K562 (cell line): Measurements from ENCODE around the gene GPR68. TPM values are rescaled to one million over a fixed set of nuclear protein-coding genes. Genes with fewer than 3 reads are reported as not detected.

Source experiments
- ATAC-seq: fragments of 200-7000 bp; cut with Tn5 transposase; 3 replicates; pipeline ENCODE4 v1.9.1; 2020; ENCODE audit warnings: moderate library complexity
- BruUV-seq: library from RNA; stranded (reverse); fragments of 400-500 nt; replicated peaks from 2 replicates; lab custom pipeline; 2021; lab: Mats Ljungman, UMichigan
- CTCF ChIA-PET: fragments of 300-600 bp; formaldehyde crosslinking; extraction: SDS; loops from one replicate; lab custom pipeline; 2021; ENCODE audit warnings: low intra/inter-chr PET ratio; lab: Yijun Ruan, JAX
- POLR2A ChIA-PET: fragments of 300-600, 350-650 bp; sonication (Branson Sonifier 250); formaldehyde crosslinking; extraction: SDS; loops from one replicate; lab custom pipeline; 2021; ENCODE audit warnings: antibody characterized with exemption, inconsistent platforms; lab: Yijun Ruan, JAX
- DNase-seq, 4 experiments: peaks; one replicate each; pipeline versions ENCODE4 v3.0.0 to v3.0.0-alpha.2; 2011 to 2018; ENCODE audit warnings: low spot score in 3 of 4, mixed read lengths in 3 of 4; ENCODE audit errors: extremely low read depth in 1 of 4
- FAIRE-seq: peaks from 2 replicates; lab custom pipeline; 2011; peaks lifted over from hg19 to GRCh38; lab: Jason Lieb, UNC
- H2AFZ ChIP-seq: 2 replicates; pipeline ENCODE4 v1.6.0; 2011; ENCODE audit warnings: low read depth, low read length, control low read depth, inconsistent platforms
- H3K27ac ChIP-seq: fragments of 200-600 bp; 3 replicates; pipeline ENCODE4 v1.8.0; 2011; ENCODE audit warnings: low read depth, mild to moderate bottlenecking, control low read depth, inconsistent platforms, low read length, moderate library complexity, mixed read lengths; ENCODE audit errors: extremely low read depth
- H3K27me3 ChIP-seq, 2 experiments: fragments of 300-600 bp in 1 of 2; 2 replicates in 1 of 2; 3 replicates in 1 of 2; pipeline versions ENCODE4 v1.6.0 to v1.8.0; 2011; ENCODE audit warnings: inconsistent platforms in 2 of 2, low read length in 2 of 2, mild to moderate bottlenecking in 1 of 2, mixed read lengths in 1 of 2, moderate library complexity in 1 of 2; ENCODE audit not compliant: control insufficient read depth in 2 of 2, insufficient read depth in 2 of 2
- H3K36me3 ChIP-seq: fragments of 300-600 bp; 3 replicates; pipeline ENCODE4 v1.8.0; 2011; ENCODE audit warnings: mild to moderate bottlenecking, low read length, inconsistent platforms; ENCODE audit not compliant: control insufficient read depth, insufficient read depth
- H3K4me1 ChIP-seq, 2 experiments: fragments of 200-600 bp in 1 of 2; replicated peaks in 1 of 2; 2 replicates in 1 of 2; 3 replicates in 1 of 2; pipeline versions ENCODE4 v1.5.1 to v1.8.0; 2011; ENCODE audit warnings: inconsistent platforms in 2 of 2, low read length in 2 of 2, mild to moderate bottlenecking in 1 of 2, mixed read lengths in 1 of 2, moderate library complexity in 1 of 2; ENCODE audit not compliant: control insufficient read depth in 2 of 2, insufficient read depth in 2 of 2
- H3K4me2 ChIP-seq: 2 replicates; pipeline ENCODE4 v1.6.1; 2011; ENCODE audit warnings: low read length, control low read depth, inconsistent platforms, mixed read lengths; ENCODE audit not compliant: insufficient read depth
- H3K4me3 ChIP-seq: fragments of 200-600 bp; sonication (generic), shearing (Covaris generic); 2 replicates; pipeline ENCODE4 v1.5.1; 2016; ENCODE audit warnings: control low read depth, inconsistent platforms
- H3K79me2 ChIP-seq: fragments of 200-600 bp; 3 replicates; pipeline ENCODE4 v1.8.0; 2011; ENCODE audit warnings: low read length, inconsistent platforms; ENCODE audit not compliant: control insufficient read depth, insufficient read depth
- H3K9ac ChIP-seq, 2 experiments: 2 replicates each; pipeline versions ENCODE4 v1.6.0 to v1.6.1; 2011; ENCODE audit warnings: low read depth in 2 of 2, low read length in 2 of 2, control low read depth in 1 of 2, inconsistent platforms in 1 of 2, mild to moderate bottlenecking in 1 of 2, mixed read lengths in 1 of 2; ENCODE audit not compliant: insufficient read depth in 1 of 2
- H3K9me1 ChIP-seq: one replicate; pipeline ENCODE4 v1.6.0; 2011; ENCODE audit warnings: inconsistent platforms, mild to moderate bottlenecking, low read length, moderate library complexity; ENCODE audit not compliant: control insufficient read depth, insufficient read depth
- H3K9me3 ChIP-seq: replicated peaks from 2 replicates; pipeline ENCODE4 v1.5.1; 2011; ENCODE audit warnings: low read depth, low read length, inconsistent platforms; ENCODE audit not compliant: control insufficient read depth, insufficient read depth
- H4K20me1 ChIP-seq: replicated peaks from 2 replicates; pipeline ENCODE4 v1.6.1; 2011; ENCODE audit warnings: low read length, inconsistent platforms, mixed read lengths; ENCODE audit not compliant: control insufficient read depth, insufficient read depth
- BCOR ChIP-seq: fragments of 450-650 bp; IDR thresholded peaks from 2 replicates; pipeline ENCODE4 v1.6.1; 2016
- CBX1 ChIP-seq: sonication (generic); IDR thresholded peaks from 2 replicates; pipeline ENCODE4 v1.6.1; 2016; ENCODE audit warnings: antibody characterized with exemption, low read depth, mild to moderate bottlenecking
- HCFC1 ChIP-seq: IDR thresholded peaks from 2 replicates; pipeline ENCODE4 v1.6.1; 2012; ENCODE audit warnings: low read depth, low read length, improper control_type of control experiment
- ILF3 ChIP-seq: fragments of 450-650 bp; IDR thresholded peaks from 2 replicates; pipeline ENCODE4 v1.6.1; 2018; ENCODE audit warnings: antibody characterized with exemption, mild to moderate bottlenecking, moderate library complexity, borderline replicate concordance
- RAD51 ChIP-seq: fragments of 450-650 bp; IDR thresholded peaks from 2 replicates; pipeline ENCODE4 v1.7.1; 2016; ENCODE audit warnings: low read depth, mild to moderate bottlenecking, borderline replicate concordance
- SIX5 ChIP-seq, 2 experiments: IDR thresholded peaks; 2 replicates each; pipeline ENCODE4 v1.6.1; 2011; ENCODE audit warnings: low read length in 2 of 2, borderline replicate concordance in 1 of 2, low read depth in 1 of 2, mild to moderate bottlenecking in 1 of 2, moderate library complexity in 1 of 2; ENCODE audit not compliant: insufficient read depth in 1 of 2
- SUPT5H ChIP-seq: fragments of 450-650 bp; IDR thresholded peaks from 2 replicates; pipeline ENCODE4 v1.6.1; 2016
- USF1 ChIP-seq: sonication (generic); formaldehyde crosslinking; IDR thresholded peaks from 2 replicates; pipeline ENCODE4 v1.9.0; 2022; ENCODE audit warnings: mild to moderate bottlenecking, missing genetic modification reagents
- USF2 ChIP-seq: sonication (generic); formaldehyde crosslinking; IDR thresholded peaks from 2 replicates; pipeline ENCODE4 v1.5.0; 2020; ENCODE audit warnings: missing genetic modification reagents
- XRCC5 ChIP-seq: fragments of 200-400 bp; formaldehyde crosslinking; IDR thresholded peaks from 2 replicates; pipeline ENCODE4 v1.6.1; 2017; ENCODE audit warnings: low read depth, mild to moderate bottlenecking, low read length
- YY1 ChIP-seq, 3 experiments: IDR thresholded peaks; 2 replicates each; pipeline ENCODE4 v1.6.1; 2011; ENCODE audit warnings: low read length in 2 of 3, mild to moderate bottlenecking in 2 of 3, moderate library complexity in 2 of 3, borderline replicate concordance in 1 of 3, control low read depth in 1 of 3, low read depth in 1 of 3; ENCODE audit not compliant: insufficient read depth in 3 of 3, insufficient replicate concordance in 2 of 3, control insufficient read depth in 1 of 3, insufficient read length in 1 of 3; ENCODE audit errors: extremely low read depth in 1 of 3
- ZNF143 ChIP-seq: sonication (generic); formaldehyde crosslinking; IDR thresholded peaks from 2 replicates; pipeline ENCODE4 v1.9.0; 2022; ENCODE audit warnings: mild to moderate bottlenecking, missing genetic modification reagents
- ZNF212 ChIP-seq: fragments of 450-650 bp; formaldehyde crosslinking; IDR thresholded peaks from 2 replicates; pipeline ENCODE4 v1.4.0; 2020; ENCODE audit warnings: mild to moderate bottlenecking
- ZNF551 ChIP-seq: fragments of 250-450 bp; sonication (Bioruptor Pico); IDR thresholded peaks from 2 replicates; pipeline ENCODE4 v1.5.0; 2021; ENCODE audit warnings: mild to moderate bottlenecking, moderate library complexity
- WGBS: fragments of 100-300 bp; shearing (Covaris generic); methylation state at CpG from one replicate; pipeline ENCODE4 v1.1.6; 2016; ENCODE audit warnings: low coverage, mixed read lengths; ENCODE audit not compliant: insufficient coverage; ENCODE audit errors: missing lambda C conversion rate; 5-methylcytosine and 5-hydroxymethylcytosine counted together
- in situ Hi-C: fragments of 300-500 bp; cut with MboI; formaldehyde crosslinking; loops from 4 replicates; pipeline ENCODE4 v1.15.0; 2018; ENCODE audit warnings: inconsistent platforms, mixed read lengths
- intact Hi-C: fragments of 100-400 bp; cut with micrococcal nuclease; formaldehyde crosslinking; loops from 2 replicates; pipeline ENCODE4 v1.14.2; 2022
- polyA plus RNA-seq, 8 experiments: library from polyadenylated mRNA; depleted of rRNA in 4 of 8; stranded (reverse) in 5 of 8; unstranded in 3 of 8; fragments of >200 nt; fragmentation: Nextera tagmentation in 2 of 8; fragmentation: Illumina TruSeq in 1 of 8; extraction: Ambion mirVana in 2 of 8; extraction: Trizol in 1 of 8; gene quantifications; 2 replicates each; pipeline versions ENCODE4 v1.2.1 to v1.2.3, GENCODE V29; 2011 to 2014; ENCODE audit warnings: inconsistent platforms in 1 of 8, missing spikeins in 1 of 8
- total RNA-seq, 7 experiments: library from RNA; depleted of rRNA in 6 of 7; stranded (reverse); fragments of >200 nt in 6 of 7; fragmentation: Illumina TruSeq in 2 of 7; extraction: Trizol in 2 of 7; gene quantifications; 2 replicates each; pipeline versions ENCODE4 v1.2.1 to v1.2.3, GENCODE V29; 2011 to 2021; ENCODE audit warnings: low replicate concordance in 1 of 7

GPR68 gene
- total and polyA plus RNA-seq, 9 of the 15 experiments (the other 6 are each of a cell fraction or from before 2014, with no cell fraction given) = 0.41 to 9.4 (median 3.7) TPM

DNA sequence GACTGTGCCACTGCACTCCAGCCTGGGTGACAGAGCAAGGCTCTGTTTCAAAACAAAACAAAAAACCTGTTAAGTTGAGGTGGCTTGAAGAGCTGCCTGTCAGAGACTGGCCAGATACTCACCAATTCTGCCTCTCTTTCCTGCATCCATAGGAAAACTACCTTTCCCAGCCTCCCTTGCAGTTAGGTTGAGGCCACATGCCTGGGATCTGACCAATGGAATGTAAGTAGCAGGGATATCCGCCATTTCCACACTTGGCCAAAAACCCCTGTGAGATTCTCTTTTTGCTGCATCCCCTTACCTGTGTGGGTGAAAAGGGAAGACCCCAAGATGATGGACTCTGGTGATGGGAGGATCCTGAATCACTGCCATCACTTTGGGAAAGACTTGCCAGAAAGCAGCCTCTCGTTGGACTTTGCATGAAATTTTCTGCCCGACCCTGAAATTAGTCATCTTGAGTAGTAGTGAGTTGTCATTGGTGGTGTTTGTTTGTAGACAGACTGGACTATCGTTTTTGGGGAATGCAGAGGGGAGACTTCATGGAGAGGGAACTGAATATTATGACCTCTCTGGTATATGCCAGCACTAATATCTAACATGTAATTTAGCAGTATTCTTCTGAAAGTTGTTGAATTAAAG lies 14.0 kb downstream of the GPR68 start:
- H3K4me2 ChIP-seq = no peak overlapping the region
- ATAC-seq = peak; percentile 55; the same call in 2 of the 3 replicates

More for the DNA sequence above, 14.0 kb downstream of the GPR68 start:
- H3K9me3 ChIP-seq = no peaks in the 10 kb centered on the region
- H3K9me1 ChIP-seq = no peaks in the 10 kb centered on the region
- no peaks in the 10 kb centered on the region for H3K36me3 ChIP-seq
- H3K4me1 ChIP-seq = peaks cover 8 to 19% of the 10 kb centered on the region in 2 experiments
- WGBS = 65% methylated on average over 2 of the region's 4 CpGs
- no peaks in the 10 kb centered on the region for H4K20me1 ChIP-seq
- no peaks in the 10 kb centered on the region for H3K79me2 ChIP-seq
- ChIA-PET CTCF (no interaction called here), POLR2A (interaction anchor here (0.7 kb wide), 1 partner anchor 11 kb away, joined by 3 read pairs; no protein-coding TSS in a partner anchor)
- H3K9ac ChIP-seq = no peak overlapping the region
- DNase-seq (no peak), FAIRE-seq (no peak)
- H3K4me3 ChIP-seq = no peak overlapping the region
- TF ChIP-seq HCFC1 (peak; percentile 73), ZNF212 (CRISPR knock-in tag) (no peak), ZNF143 (peak; percentile 69), RAD51 (peak; percentile 35; the same call in 1 of the 2 replicates), ZNF551 (CRISPR knock-in tag) (no peak), SUPT5H (no peak), ILF3 (no peak), CBX1 (no peak), USF2 (CRISPR knock-in tag) (peak; percentile 76), BCOR (no peak), YY1 (IDR thresholded peaks at IDR 0.05; ENCODE audit: borderline replicate concordance in 1 of 3, control insufficient read depth in 1 of 3, extremely low read depth in 1 of 3, insufficient read depth in 3 of 3, insufficient read length in 1 of 3, insufficient replicate concordance in 2 of 3, low read depth in 1 of 3, low read length in 2 of 3) (peak in 2 of 3 experiments; percentile 30 to 47), SIX5 (IDR thresholded peaks at IDR 0.05; ENCODE audit: borderline replicate concordance in 1 of 2, insufficient read depth in 1 of 2, low read depth in 1 of 2, low read length in 2 of 2) (peak; percentile 14 to 35; a peak in 1 of 4 replicates), USF1 (CRISPR knock-in tag) (peak; percentile 75), XRCC5 (no peak)
- H3K27me3 ChIP-seq = no peaks in the 10 kb centered on the region
- H3K27ac ChIP-seq = no peak overlapping the region
- intact Hi-C loops (no loop called here), in situ Hi-C loops (no loop called here)
- BruUV-seq = no TSS peak
- H2AFZ ChIP-seq = no peak overlapping the region
